ENCODE results near the gene ZFX. TPM values are rescaled to one million over a fixed set of nuclear protein-coding genes. Genes with fewer than 3 reads are reported as not detected.

Gene ZFX
- total and polyA plus RNA-seq, 2 of the 8 experiments (the other 6 are each of a cell fraction or from before 2014, with no cell fraction given): 2.8 to 22.0 TPM

GRCh38 chrX:24204958-24205357 is 55.4 kb downstream of the ZFX start:
- no peak overlapping the region for H4K5ac ChIP-seq (ENCODE audit: insufficient read length, low read depth, low read length)
- H2BK15ac ChIP-seq (ENCODE audit: low read length): no peak overlapping the region
- H2AK5ac ChIP-seq (ENCODE audit: low read depth, low read length): no peak overlapping the region
- no peak for TF ChIP-seq CTBP2 (IDR thresholded peaks at IDR 0.05; ENCODE audit: borderline replicate concordance, insufficient read depth, insufficient read length, low read length)
- no peak for TF ChIP-seq GABPA (IDR thresholded peaks at IDR 0.05; ENCODE audit: borderline replicate concordance, insufficient read depth, low read length)
- no peak for TF ChIP-seq BACH1 (IDR thresholded peaks at IDR 0.05; ENCODE audit: low read length)
- no peak for TF ChIP-seq TAF1 (IDR thresholded peaks at IDR 0.05; ENCODE audit: low read depth, low read length)
- TF ChIP-seq EGR1 (IDR thresholded peaks at IDR 0.05; ENCODE audit: borderline replicate concordance, low read depth, low read length): no peak
- TF ChIP-seq ASH2L (IDR thresholded peaks at IDR 0.05; ENCODE audit: low read length): no peak
- WGBS, 2 experiments (ENCODE audit: extremely low coverage in 1 of 2, insufficient coverage in 1 of 2, insufficient read length in 1 of 2, insufficient replicate concordance in 2 of 2, low coverage in 1 of 2, low lambda C conversion rate in 2 of 2, missing lambda C conversion rate in 1 of 2): 100% methylated on average over 1 of the region's 1 CpG; no CpG with 5 or more reads in 1 of the 2 experiments
- H4K91ac ChIP-seq (replicated peaks; ENCODE audit: insufficient read length, low read length): no peak overlapping the region
- no peak overlapping the region for H3K9ac ChIP-seq (replicated peaks in 1 of 4; ENCODE audit: extremely low read depth in 1 of 4, low read depth in 3 of 4, low read length in 3 of 4)
- H3K4me2 ChIP-seq (ENCODE audit: insufficient read depth in 1 of 2, low read depth in 2 of 2, low read length in 2 of 2): no peak overlapping the region
- peak; percentile 13 for FAIRE-seq
- no peak overlapping the region for H2AFZ ChIP-seq (ENCODE audit: low read length)
- H3K27me3 ChIP-seq (replicated peaks in 1 of 4; ENCODE audit: control insufficient read depth in 3 of 4, extremely low read depth in 1 of 4, insufficient read depth in 3 of 4, low read length in 3 of 4): no peaks in the 10 kb centered on the region
- H3K56ac ChIP-seq (replicated peaks; ENCODE audit: insufficient read length, low read depth, low read length): no peak overlapping the region
- peaks cover 0 to 3% of the 10 kb centered on the region in 2 experiments for H4K20me1 ChIP-seq (replicated peaks in 1 of 2; ENCODE audit: control insufficient read depth in 1 of 2, insufficient read depth in 2 of 2, low read length in 2 of 2)
- H3K27ac ChIP-seq (ENCODE audit: low read depth, low read length): no peak overlapping the region
- no peak overlapping the region for H2BK120ac ChIP-seq (replicated peaks; ENCODE audit: low read depth, low read length)
- no peak overlapping the region for H3K23ac ChIP-seq (ENCODE audit: insufficient read length)
- H4K8ac ChIP-seq (ENCODE audit: extremely low read depth, insufficient read depth, low read length): no peak overlapping the region
- H3K4me1 ChIP-seq (replicated peaks in 1 of 4; ENCODE audit: control insufficient read depth in 3 of 4, insufficient read depth in 4 of 4, low read length in 3 of 4): no peaks in the 10 kb centered on the region
- no peak overlapping the region for H3K4ac ChIP-seq (replicated peaks; ENCODE audit: insufficient read length, low read depth, low read length)
- no peak overlapping the region for H3K14ac ChIP-seq (ENCODE audit: insufficient read length)
- H3K36me3 ChIP-seq (ENCODE audit: control insufficient read depth in 2 of 4, insufficient read depth in 4 of 4, low read length in 3 of 4): peaks cover 0 to 26% (median 3%) of the 10 kb centered on the region in 4 experiments; a peak in 5 of 8 replicates
- ChIA-PET CTCF (ENCODE audit: partially characterized antibody) (no interaction called here), POLR2A (ENCODE audit: partially characterized antibody) (interaction anchor here (1.3 to 1.7 kb wide), 2 partner anchors 10 to 124 kb away, joined by 3 to 4 read pairs; no protein-coding TSS in a partner anchor)
- H3K23me2 ChIP-seq (ENCODE audit: low read depth, low read length): no peaks in the 10 kb centered on the region
- no peak overlapping the region for H2BK5ac ChIP-seq (ENCODE audit: low read depth, low read length)
- DNase-seq (ENCODE audit: low read depth in 1 of 2, low spot score in 2 of 2): no peak
- peaks cover 0 to 10% of the 10 kb centered on the region in 2 experiments; a peak in 1 of 4 replicates for H3K79me2 ChIP-seq (ENCODE audit: control insufficient read depth in 1 of 2, insufficient read depth in 2 of 2, low read length in 2 of 2)
- H2BK12ac ChIP-seq (ENCODE audit: low read depth, low read length): no peak overlapping the region
- H3K4me3 ChIP-seq (ENCODE audit: extremely low read depth in 1 of 4, insufficient read depth in 2 of 4, low read depth in 3 of 4, low read length in 4 of 4): no peak overlapping the region
- no peak overlapping the region for H2BK20ac ChIP-seq (ENCODE audit: low read length)
- no peaks in the 10 kb centered on the region for H3K9me3 ChIP-seq (ENCODE audit: insufficient read depth in 2 of 2, low read depth in 1 of 2, low read length in 1 of 2)
- H3K18ac ChIP-seq (ENCODE audit: extremely low read depth, low read length): no peak overlapping the region
- H3K79me1 ChIP-seq (ENCODE audit: low read depth, low read length): no peaks in the 10 kb centered on the region

Measured in H1 (cell line).